Activated T-cell treated with anti-CD3 and anti-CD28 coated beads, Interleukin-2, amount 50 U/mL, for 1 hour (primary cell): ENCODE measurements around the gene NPB.
A peak's percentile ranks its signal among the peaks of the same experiment; 100 is the strongest.

Experiments
- DNase-seq: peaks from one replicate; pipeline ENCODE4 v3.0.0-alpha.2; 2020

NPB gene

GRCh38 chr17:81870131-81870980 is 31.7 kb upstream of the NPB start:
- peak; percentile 60 for DNase-seq

GRCh38 chr17:81870981-81871386 is 31.1 kb upstream of the NPB start, which contains the start of gene ARHGDIA:
TSS of gene ARHGDIA (minus strand) at chr17:81871337. CDS start at chr17:81869930, 1,407 bp downstream.
- no peak for DNase-seq

DNA sequence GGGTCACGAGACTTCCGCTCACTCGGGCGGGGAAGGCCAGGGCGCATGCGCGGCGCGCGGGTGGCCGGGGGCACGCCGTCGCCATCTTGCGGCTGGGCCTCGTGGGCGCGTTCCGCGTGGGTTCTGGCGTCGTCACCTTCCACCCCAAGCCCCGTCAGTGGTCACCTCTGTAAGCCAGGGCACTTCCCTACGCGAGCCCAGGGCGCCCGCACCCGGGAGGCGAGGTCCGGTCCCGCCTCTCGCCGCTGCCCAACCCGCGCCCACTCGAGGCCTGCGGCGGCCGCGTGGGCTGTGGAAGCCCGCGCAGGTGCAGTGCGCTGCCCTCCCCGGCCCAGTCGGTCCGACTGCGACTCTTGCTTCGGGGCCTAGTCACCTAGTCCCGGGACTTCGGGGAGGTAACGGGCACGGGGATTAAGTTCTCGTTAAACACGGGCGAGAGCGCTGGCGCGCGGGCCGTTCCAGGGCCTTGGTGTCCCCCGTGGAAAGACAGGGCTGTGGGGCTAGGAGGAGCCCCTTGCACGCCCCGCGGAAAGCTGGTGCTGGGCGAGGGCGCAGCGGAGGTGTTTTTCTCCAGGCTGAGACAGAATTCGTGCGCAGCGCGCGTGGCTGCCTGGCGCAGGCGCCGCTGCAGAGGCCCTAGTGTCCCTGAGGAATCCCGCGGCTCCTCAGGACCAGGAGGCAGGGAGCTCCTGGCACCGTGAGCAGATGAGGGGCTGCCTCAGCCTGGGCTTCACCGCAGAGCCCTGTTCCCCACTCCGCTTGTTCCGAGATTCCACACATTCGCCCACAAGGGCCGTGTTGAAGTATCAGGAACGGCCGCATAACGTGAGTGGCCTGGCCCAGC is 30.4 kb upstream of the NPB start:
- peak; percentile 95 for DNase-seq

DNA sequence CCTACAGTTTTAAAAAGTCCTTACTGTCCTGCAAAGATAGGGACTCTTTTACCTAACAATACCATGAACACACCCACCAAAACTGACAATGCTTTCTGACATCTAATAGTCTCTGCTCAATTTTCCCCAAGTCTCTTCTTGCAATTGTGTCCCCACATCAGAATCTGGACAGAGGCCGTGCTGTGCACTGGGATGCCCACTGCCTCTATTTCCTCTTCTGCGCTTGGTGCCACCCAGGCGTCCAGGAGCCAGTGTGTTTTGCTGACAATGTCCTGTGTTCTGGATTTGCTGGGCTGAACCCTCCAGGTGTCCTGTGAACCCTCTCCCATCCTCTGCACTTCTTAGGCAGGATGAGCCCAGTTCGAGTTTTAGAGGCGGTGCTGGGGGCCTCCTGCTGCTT is 24.5 kb upstream of the NPB start:
- DNase-seq = no peak

GRCh38 chr17:81878294-81878693 is 23.7 kb upstream of the NPB start:
- no peak for DNase-seq

GRCh38 chr17:81879121-81879520 is 22.9 kb upstream of the NPB start:
- DNase-seq = no peak

DNA sequence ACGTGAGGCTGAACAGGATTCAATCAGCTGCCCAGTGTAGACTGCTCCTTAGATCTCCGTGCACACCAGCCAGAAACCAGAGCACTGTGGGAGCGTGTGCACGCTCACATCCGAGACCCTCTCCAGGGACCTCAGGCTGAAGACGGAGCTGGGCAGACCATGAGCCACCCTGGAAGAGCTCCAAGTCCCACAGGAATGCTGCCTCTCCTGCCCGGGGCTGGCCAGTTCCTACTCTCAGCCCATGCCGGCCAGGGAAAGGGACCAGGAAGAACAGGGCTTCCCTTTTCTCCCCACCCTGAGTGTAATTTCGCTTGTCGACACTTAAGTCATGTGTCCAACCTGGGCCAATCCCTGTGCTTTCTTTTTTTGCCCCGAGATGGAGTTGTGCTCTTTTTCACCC is 17.5 kb upstream of the NPB start:
- DNase-seq = no peak

DNA sequence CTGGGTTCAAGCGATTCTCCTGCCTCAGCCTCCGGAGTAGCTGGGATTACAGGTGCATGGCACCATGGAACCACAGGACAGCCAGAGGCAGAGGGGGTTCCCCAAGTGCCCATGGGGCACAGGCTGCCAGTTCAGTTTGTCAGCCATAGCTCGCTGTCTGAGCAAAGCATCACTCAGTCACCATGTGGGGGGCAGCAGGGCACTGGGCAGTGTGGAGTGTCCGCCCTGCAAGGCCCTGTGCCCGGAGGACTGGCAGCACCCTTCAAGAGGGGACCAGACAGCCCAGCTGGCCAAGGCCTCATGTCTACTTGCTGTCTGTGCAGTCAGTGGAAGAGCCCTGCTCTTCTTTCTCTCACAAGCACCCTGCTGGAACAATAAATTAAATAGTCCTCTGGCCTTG is 17.1 kb upstream of the NPB start:
- DNase-seq = no peak

DNA sequence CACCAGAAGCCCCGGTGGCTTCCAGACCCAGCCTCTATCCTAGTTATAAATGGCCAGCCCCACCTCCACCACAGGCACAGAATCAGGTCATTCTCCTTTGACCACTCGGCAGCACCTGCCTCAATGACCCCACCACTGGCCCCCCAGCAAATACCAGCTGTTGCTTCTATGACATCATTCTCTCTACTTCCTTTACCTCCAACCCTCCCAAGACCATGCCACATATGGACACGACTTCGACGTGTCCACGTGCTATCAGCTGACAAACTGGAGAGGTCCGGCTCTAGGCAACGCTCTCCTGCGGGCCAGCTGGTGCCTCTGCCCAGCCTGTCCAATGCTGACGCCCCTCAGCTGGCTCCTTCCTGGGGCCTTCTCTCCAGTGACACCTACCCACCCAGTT is 16.6 kb upstream of the NPB start:
- DNase-seq = no peak

DNA sequence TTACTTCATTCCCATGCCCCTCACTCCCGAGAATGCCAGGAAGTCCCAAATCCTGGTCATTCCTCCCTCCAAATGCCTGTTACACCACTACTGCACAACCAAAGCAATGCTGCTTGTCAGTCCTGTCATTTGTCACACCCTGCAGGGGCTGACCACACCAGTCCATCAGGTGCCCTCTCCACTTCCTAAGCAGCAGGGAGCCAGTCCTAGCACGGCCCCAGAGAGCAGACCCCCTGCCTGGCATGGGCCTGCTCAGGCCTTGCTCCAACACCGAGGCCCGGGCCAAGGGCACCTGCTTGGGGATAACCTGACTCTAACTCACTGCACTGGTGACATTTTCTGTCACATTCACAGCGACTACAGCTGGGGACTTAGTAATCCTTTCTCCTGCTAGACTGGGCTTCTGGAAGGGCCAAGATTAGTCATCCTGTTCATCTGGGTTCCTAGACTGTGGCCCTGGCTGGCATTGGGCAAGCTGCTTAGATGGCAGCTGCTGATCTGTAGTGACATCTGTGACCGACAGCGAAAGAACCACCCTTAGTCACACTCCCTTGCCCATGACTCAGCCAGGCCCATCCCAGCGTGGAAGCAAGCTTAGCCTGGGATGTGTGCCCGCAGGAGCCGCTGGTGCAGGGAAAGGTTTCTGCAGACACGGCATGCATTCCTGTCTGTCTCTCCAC is 16.0 kb upstream of the NPB start:
- DNase-seq = no peak

- no peak for DNase-seq
Observed at GRCh38 chr17:81888105-81888987, 13.7 kb upstream of the NPB start.

- DNase-seq = no peak
Observed at GRCh38 chr17:81888988-81889595, 12.9 kb upstream of the NPB start.

- DNase-seq = no peak
Observed at GRCh38 chr17:81889602-81890001, 12.4 kb upstream of the NPB start.

GRCh38 chr17:81890447-81891302 is 11.4 kb upstream of the NPB start:
- DNase-seq = no peak

- DNase-seq = no peak
Observed at GRCh38 chr17:81891303-81891552, 10.8 kb upstream of the NPB start.

DNA sequence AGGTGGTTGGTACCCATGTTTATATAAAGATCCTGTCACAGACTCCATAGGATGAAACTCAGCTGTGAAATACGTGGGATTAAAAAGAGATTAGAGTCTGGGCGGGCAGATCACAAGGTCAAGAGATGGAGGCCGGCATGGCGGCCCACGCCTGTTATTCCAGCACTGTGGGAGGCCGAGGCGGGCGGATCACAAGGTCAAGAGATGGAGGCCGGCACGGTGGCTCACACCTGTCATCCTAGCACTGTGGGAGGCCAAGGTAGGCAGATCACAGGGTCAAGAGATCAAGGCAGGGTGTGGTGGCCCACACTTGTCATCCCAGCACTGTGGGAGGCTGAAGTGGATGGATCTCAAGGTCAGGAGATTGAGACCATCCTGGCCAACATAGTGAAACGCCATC is 6.6 kb upstream of the NPB start:
- no peak for DNase-seq

DNA sequence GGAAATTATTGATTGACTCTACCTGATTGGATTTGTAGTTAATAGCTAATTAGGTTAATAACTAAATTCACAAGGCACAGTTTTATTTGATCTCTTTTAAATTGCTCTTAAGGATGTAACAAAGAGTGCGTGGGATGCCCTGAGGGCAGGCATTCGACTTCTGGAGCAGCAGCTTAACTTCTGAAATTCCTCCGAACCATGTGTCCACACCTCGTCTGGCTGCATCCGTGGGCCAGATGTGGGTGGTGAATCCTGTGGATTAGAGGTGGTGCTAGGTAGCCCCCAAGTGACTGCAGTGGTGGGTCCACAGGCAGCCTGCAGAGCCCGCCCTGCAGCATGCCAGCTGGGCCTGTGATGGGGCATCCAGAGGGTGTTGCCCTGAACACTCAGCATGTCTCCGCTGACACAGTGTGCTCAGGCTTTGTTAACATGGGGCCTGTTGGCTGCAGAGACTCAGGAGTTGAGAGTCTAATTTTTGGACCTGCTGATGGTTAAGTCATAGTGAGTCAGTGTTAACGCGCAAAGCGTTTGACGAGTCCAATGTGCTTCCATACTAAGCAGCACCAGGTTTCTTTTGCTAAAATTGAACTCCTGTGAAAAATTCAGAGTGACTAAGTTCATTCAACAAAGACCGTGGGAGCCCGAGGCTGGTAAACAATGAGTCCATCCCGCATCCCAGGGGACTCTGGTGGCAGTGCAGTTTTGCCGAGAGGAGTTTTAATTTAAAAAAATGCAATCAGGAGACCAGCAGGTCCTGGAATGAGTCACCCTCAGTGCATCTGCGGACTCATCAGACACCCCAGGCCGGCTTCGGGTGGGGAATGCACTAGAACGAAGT is 3.8 kb upstream of the NPB start:
- no peak for DNase-seq

- no peak for DNase-seq
Observed at GRCh38 chr17:81898885-81899284, 3.2 kb upstream of the NPB start.

DNA sequence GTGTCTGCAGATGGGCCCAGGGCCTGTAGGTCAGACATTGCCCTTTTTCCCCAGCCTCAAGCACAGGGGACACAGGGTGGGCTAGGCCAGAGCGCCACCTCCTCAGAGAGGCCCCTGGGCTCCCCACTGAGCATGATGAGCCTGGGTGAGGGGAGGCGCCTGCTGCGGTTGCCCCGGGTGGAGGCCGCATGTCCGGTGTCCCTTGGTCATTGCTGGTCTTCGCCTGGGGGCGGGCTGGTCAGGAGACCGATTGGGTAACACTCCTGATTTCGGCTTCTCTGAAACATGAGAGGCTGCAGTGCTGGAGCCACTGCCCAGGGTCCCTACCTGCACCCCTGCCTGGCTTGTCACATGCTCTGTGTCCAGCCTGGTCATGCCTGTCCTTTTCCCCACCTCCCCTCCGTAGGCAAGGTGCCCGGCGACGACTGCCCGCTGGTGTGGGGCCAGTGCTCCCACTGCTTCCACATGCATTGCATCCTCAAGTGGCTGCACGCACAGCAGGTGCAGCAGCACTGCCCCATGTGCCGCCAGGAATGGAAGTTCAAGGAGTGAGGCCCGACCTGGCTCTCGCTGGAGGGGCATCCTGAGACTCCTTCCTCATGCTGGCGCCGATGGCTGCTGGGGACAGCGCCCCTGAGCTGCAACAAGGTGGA is 2.4 kb upstream of the NPB start:
- no peak for DNase-seq
